DND-41 (cell line): Measurements from ENCODE around the gene ACP2.

Source experiments
- ATAC-seq: fragments of 200-7000 bp; cut with Tn5 transposase; 3 replicates; pipeline ENCODE4 v1.9.1; 2021; ENCODE audit warnings: low read depth; ENCODE audit not compliant: insufficient read depth
- DNase-seq: peaks from one replicate; pipeline ENCODE4 v3.0.0-alpha.2; 2020
- H2AFZ ChIP-seq: 2 replicates; pipeline ENCODE4 v1.6.0; 2012; ENCODE audit warnings: low read depth, low read length
- H3K27ac ChIP-seq: 2 replicates; pipeline ENCODE4 v1.5.1; 2012; ENCODE audit warnings: low read length, inconsistent platforms
- H3K27me3 ChIP-seq: fragments of 200-600 bp; sonication (generic); 2 replicates; pipeline ENCODE4 v1.6.0; 2012; ENCODE audit warnings: low read length, mild to moderate bottlenecking, inconsistent platforms; ENCODE audit not compliant: insufficient read depth, poor library complexity
- H3K36me3 ChIP-seq: 2 replicates; pipeline ENCODE4 v1.5.1; 2012; ENCODE audit warnings: low read length, inconsistent platforms; ENCODE audit not compliant: insufficient read depth
- H3K4me1 ChIP-seq: 2 replicates; pipeline ENCODE4 v1.5.1; 2012; ENCODE audit warnings: mild to moderate bottlenecking, low read length; ENCODE audit not compliant: insufficient read depth
- H3K4me2 ChIP-seq: 2 replicates; pipeline ENCODE4 v1.6.0; 2012; ENCODE audit warnings: mild to moderate bottlenecking, moderate library complexity, low read length, inconsistent platforms; ENCODE audit not compliant: insufficient read depth
- H3K4me3 ChIP-seq, 2 experiments: fragments of 200-600 bp in 1 of 2; shearing (Covaris generic) in 1 of 2; 2 replicates each; pipeline ENCODE4 v1.5.1; 2012 to 2016; ENCODE audit warnings: inconsistent platforms in 2 of 2, low read length in 2 of 2, mild to moderate bottlenecking in 2 of 2, low read depth in 1 of 2, moderate library complexity in 1 of 2
- H3K79me2 ChIP-seq: 2 replicates; pipeline ENCODE4 v1.6.0; 2012; ENCODE audit warnings: low read length, inconsistent platforms; ENCODE audit not compliant: insufficient read depth
- H3K9ac ChIP-seq: 2 replicates; pipeline ENCODE4 v1.6.0; 2012; ENCODE audit warnings: low read depth, mild to moderate bottlenecking, inconsistent platforms, low read length, moderate library complexity
- H3K9me3 ChIP-seq: 2 replicates; pipeline ENCODE4 v1.5.1; 2012; ENCODE audit warnings: low read length, moderate library complexity, mild to moderate bottlenecking, inconsistent platforms; ENCODE audit not compliant: insufficient read depth, severe bottlenecking
- H4K20me1 ChIP-seq: 2 replicates; pipeline ENCODE4 v1.6.0; 2012; ENCODE audit warnings: low read length; ENCODE audit not compliant: insufficient read depth
- EZH2 ChIP-seq: IDR thresholded peaks from 3 replicates; pipeline ENCODE4 v1.6.1; 2012; ENCODE audit warnings: borderline replicate concordance, low read depth, mild to moderate bottlenecking, moderate library complexity, low read length, inconsistent platforms; ENCODE audit not compliant: severe bottlenecking
- TF ChIP-seq, protein P1 (sequence below): IDR thresholded peaks from 2 replicates; pipeline ENCODE4 v1.5.1; 2012; ENCODE audit warnings: borderline replicate concordance, low read length, moderate library complexity, mild to moderate bottlenecking; ENCODE audit not compliant: poor library complexity, severe bottlenecking; ENCODE audit errors: extremely low read depth

Gene ACP2

DNA sequence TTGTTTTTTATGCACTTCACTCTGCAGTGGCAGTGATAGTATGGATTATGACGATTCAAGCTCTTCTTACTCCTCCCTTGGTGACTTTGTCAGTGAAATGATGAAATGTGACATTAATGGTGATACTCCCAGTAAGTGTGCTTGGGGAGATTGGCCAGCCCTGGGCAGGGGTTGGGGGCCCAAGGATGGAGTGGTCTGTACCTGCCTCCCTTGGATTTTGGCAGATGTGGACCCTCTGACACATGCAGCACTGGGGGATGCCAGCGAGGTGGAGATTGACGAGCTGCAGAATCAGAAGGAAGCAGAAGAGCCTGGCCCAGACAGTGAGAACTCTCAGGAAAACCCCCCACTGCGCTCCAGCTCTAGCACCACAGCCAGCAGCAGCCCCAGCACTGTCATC lies 35.5 kb upstream of the ACP2 start:
- Histone ChIP-seq H4K20me1 (0 out of 2 replicates have a peak, but pooled peaks cover 4% of the 10 kb centered on the region), H3K9ac (no peak overlapping the region), H3K4me2 (no peak overlapping the region), H3K4me3 (no peak overlapping the region), H3K27ac (no peak overlapping the region), H3K27me3 (no peaks in the 10 kb centered on the region), H3K4me1 (no peaks in the 10 kb centered on the region), H3K79me2 (no peaks in the 10 kb centered on the region), H2AFZ (no peak overlapping the region), H3K9me3 (no peaks in the 10 kb centered on the region), H3K36me3 (peaks cover 94% of the 10 kb centered on the region)
- no peak for TF ChIP-seq EZH2
- TF ChIP-seq, protein P1, sequence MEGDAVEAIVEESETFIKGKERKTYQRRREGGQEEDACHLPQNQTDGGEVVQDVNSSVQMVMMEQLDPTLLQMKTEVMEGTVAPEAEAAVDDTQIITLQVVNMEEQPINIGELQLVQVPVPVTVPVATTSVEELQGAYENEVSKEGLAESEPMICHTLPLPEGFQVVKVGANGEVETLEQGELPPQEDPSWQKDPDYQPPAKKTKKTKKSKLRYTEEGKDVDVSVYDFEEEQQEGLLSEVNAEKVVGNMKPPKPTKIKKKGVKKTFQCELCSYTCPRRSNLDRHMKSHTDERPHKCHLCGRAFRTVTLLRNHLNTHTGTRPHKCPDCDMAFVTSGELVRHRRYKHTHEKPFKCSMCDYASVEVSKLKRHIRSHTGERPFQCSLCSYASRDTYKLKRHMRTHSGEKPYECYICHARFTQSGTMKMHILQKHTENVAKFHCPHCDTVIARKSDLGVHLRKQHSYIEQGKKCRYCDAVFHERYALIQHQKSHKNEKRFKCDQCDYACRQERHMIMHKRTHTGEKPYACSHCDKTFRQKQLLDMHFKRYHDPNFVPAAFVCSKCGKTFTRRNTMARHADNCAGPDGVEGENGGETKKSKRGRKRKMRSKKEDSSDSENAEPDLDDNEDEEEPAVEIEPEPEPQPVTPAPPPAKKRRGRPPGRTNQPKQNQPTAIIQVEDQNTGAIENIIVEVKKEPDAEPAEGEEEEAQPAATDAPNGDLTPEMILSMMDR = no peak
- ATAC-seq (no peak), DNase-seq (no peak)

DNA sequence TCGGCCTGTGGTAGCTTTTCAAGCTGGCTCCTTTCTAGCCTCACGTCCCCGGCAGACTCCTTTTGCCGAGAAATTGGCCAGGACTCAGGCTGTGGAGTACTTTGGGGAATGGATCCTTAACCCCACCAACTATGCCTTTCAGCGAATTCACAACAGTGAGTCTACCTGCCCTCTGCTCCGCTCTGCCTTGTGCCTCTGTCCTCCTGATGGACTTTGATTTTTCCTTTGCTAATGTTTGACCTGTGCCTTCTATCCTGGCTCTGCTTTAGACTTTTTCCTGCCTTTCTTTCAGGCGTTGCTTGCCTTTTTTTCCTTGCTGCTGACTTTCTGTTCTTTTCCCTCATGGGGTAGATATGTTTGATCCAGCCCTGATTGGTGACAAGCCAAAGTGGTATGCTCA lies 33.8 kb upstream of the ACP2 start:
- Histone ChIP-seq H3K79me2 (no peaks in the 10 kb centered on the region; the same call in 1 of the 2 replicates), H3K4me2 (no peak overlapping the region), H3K4me1 (no peaks in the 10 kb centered on the region), H3K27ac (no peak overlapping the region), H3K27me3 (no peaks in the 10 kb centered on the region), H3K4me3 (no peak overlapping the region), H2AFZ (no peak overlapping the region), H3K9ac (no peak overlapping the region), H3K36me3 (peaks cover 97% of the 10 kb centered on the region), H4K20me1 (0 out of 2 replicates have a peak, but pooled peaks cover 4% of the 10 kb centered on the region), H3K9me3 (no peaks in the 10 kb centered on the region)
- DNase-seq (no peak), ATAC-seq (no peak)
- TF ChIP-seq, protein P1 = no peak
- no peak for TF ChIP-seq EZH2

DNA sequence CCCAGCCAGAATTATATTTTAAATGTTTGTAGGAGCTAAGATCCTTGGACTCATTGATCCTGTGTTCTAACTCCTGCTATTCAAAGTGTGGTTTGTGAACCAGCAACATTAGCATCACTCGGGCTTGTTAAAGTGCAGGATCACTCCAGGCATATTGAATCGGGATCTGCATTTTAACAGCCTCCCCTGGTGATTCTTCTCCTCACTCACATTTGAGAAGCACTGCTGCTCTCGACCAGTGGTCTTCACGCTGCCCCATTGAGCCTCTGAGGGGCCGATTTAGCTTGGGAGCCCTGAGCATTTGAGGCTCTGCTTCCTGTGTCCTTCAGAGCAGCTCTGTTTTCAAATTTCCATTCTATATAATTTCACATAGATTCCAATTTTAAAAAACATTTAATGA lies 32.2 kb upstream of the ACP2 start:
- no peak for DNase-seq
- no peak overlapping the region for H2AFZ ChIP-seq
- H3K4me3 ChIP-seq = no peak overlapping the region
- H3K4me2 ChIP-seq = no peak overlapping the region
- no peaks in the 10 kb centered on the region; the same call in 1 of the 2 replicates for H3K79me2 ChIP-seq
- no peaks in the 10 kb centered on the region for H3K4me1 ChIP-seq
- TF ChIP-seq, protein P1 = no peak
- no peak for TF ChIP-seq EZH2
- H4K20me1 ChIP-seq = peaks cover 6% of the 10 kb centered on the region; the same call in 1 of the 2 replicates
- no peak for ATAC-seq
- no peak overlapping the region for H3K9ac ChIP-seq
- no peaks in the 10 kb centered on the region for H3K9me3 ChIP-seq
- H3K27ac ChIP-seq = no peak overlapping the region
- H3K36me3 ChIP-seq = peaks cover 97% of the 10 kb centered on the region
- H3K27me3 ChIP-seq = no peaks in the 10 kb centered on the region

GRCh38 chr11:47280099-47280498 lies 31.5 kb upstream of the ACP2 start:
- Histone ChIP-seq H2AFZ (no peak overlapping the region), H3K79me2 (peaks cover 3% of the 10 kb centered on the region), H3K4me2 (no peak overlapping the region), H3K4me3 (no peak overlapping the region), H3K9me3 (no peaks in the 10 kb centered on the region), H3K36me3 (peaks cover 97% of the 10 kb centered on the region), H3K9ac (no peak overlapping the region), H4K20me1 (peaks cover 7% of the 10 kb centered on the region; the same call in 1 of the 2 replicates), H3K4me1 (no peaks in the 10 kb centered on the region), H3K27me3 (no peaks in the 10 kb centered on the region), H3K27ac (no peak overlapping the region)
- no peak for ATAC-seq
- no peak for DNase-seq
- TF ChIP-seq, protein P1 = no peak
- no peak for TF ChIP-seq EZH2
